ENCODE results near the gene CTNNA2. TPM values are rescaled to one million over a fixed set of nuclear protein-coding genes. Genes with fewer than 3 reads are reported as not detected.

Gene CTNNA2
- total RNA-seq, 3 donors from 2014 or later, result 0.29 to 4.2 (median 1.1) TPM

- no peak for ATAC-seq
- no peak for TF ChIP-seq CTCF (IDR thresholded peaks at IDR 0.05)
- Histone ChIP-seq H3K4me3 (no peak overlapping the region), H3K9me3 (peaks cover 3% of the 10 kb centered on the region), H3K36me3 (ENCODE audit: low read depth) (no peaks in the 10 kb centered on the region), H3K4me1 (ENCODE audit: low read depth) (no peaks in the 10 kb centered on the region)
- intact Hi-C loops (cut with DNase I, micrococcal nuclease), result no loop called here
- no peak for DNase-seq
Measured at GRCh38 chr2:80689106-80689505, 1176.3 kb downstream of the CTNNA2 start.

Small RNA genes lying within 50 kb of the gene (microRNA-seq; reads per million reads assigned to microRNA genes)
- gene MIR4264 (not detected), gene MIR8080 (not detected)
